ENCODE results near the gene NBPF1.
"Not testable (repeated sequence)": the region's sequence is repeated elsewhere in the genome, so short reads cannot be mapped to it uniquely, and the experiment has no call there.

NBPF1 gene

DNA sequence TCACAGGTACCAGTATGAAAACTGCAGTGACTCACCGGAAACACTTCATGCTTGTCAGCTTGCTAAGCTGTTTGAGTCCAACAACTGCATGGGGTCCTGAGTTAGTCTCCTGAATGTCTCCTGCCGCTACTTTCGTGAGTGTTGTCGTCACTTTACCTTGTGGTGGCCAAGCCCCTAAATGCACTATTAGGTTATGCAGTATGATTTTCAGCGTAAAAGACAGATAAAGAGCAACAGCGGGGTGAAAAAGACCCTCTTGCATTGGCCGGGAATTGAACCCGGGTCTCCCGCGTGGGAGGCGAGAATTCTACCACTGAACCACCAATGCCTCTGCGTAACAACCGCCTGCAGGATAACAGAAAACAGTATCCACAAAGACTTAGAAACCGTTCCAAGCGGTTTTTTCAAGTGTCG lies 67.7 kb downstream of the NBPF1 start:
- peak; percentile 24 to 33 for DNase-seq (ENCODE audit: low read depth in 2 of 2)

DNA sequence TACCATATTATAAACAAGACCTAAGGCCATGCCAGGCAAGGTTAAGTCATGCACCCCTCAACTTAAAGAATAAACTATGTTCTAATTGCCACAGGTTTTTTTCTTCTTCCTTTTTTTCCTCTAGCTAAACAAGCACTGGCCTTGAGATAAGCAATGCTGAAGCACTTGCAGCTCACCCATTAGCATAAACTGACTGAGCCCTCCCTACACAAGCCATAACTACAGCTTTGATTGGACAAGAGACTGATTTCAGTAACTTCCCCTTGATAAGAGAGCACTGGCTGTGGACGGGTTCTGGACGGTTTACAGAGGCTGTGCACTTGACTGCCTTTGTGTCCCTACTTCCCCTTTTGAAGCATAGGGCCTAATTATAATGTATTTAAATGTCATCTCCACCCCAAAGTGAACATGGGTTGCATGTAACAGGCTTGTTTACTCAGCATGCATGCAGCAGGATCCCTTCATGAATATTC lies 72.9 kb downstream of the NBPF1 start:
- DNase-seq (ENCODE audit: low read depth in 2 of 2) = not testable (repeated sequence)

DNA sequence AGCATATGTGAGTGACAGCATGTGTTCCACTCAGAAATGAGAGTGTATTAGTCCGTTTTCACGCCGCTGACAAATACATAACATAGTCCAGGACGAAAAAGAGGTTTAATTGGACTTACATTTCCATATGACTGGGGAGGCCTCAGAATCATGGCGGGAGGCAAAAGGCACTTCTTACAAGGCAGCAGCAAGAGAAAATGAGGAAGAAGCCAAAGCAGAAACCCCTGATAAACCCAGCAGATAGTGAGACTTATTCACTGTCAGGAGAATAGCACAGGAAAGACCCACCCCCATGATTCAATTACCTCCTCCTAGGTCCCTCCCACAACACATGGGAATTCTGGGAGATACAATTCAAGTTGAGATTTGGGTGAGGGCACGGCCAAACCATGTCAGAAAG lies 75.8 kb downstream of the NBPF1 start:
- not testable (repeated sequence) for DNase-seq (ENCODE audit: low read depth in 2 of 2)

DNA sequence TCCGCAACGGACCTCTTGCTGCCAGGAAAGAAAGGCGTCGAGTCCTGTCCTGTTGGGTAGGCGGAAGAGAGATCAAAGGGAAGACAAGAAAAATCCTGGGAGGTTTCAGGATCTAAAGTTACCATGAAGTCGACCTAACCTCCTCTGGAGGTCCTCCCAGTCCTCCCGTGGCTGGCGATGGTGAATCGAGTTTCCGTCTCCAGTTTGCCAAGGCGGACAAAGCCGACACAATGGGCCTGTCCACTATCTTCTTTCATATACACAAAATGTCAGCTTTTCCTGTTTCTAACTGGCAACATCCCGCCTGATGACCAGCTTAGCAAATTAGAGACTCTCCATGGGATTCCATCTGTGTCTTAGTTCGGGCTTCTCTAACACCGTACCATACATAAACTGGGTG lies 76.6 kb downstream of the NBPF1 start:
- not testable (repeated sequence) for DNase-seq (ENCODE audit: low read depth in 2 of 2)

DNA sequence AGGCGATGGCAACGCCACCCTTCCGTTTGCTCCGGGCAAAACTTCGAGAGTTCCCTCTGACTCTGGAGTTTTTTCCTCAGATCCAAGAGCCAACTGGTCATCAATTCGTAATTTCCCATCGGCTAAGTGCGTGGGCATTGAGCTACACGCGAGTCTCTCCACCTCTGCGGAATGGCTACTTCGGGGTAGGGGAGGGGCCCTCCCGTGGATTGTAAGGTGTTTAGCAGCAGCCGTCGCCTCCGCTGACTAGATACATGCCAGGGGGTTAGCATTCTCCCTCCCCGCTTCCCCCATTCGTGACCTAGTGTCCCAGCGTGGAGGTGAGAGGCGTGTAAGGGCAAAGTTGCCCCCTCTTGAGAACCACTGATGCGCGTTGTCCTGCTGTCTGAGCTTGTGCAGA lies 77.5 kb downstream of the NBPF1 start:
- DNase-seq (ENCODE audit: low read depth in 2 of 2) = not testable (repeated sequence)

DNA sequence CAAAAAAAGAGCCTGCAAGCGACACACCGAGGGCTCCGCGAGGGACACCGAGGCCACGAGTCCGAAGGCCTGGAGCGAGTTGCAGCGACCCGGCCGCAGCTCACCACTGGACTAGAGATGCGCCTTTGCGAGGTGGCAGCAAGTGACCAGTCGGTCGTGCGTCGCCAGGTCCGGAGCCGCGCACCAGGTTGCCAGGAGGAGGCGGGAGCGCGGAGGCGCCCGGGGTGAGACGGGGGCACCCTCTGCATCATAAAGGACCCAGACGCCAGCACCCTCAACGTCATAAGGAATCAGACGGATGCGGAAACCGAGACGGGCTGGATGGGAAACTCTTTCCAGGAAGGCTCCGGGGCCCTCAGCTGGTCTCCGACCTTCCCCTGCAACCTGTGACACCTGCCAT lies 77.9 kb downstream of the NBPF1 start:
- DNase-seq (ENCODE audit: low read depth in 2 of 2) = not testable (repeated sequence)

DNA sequence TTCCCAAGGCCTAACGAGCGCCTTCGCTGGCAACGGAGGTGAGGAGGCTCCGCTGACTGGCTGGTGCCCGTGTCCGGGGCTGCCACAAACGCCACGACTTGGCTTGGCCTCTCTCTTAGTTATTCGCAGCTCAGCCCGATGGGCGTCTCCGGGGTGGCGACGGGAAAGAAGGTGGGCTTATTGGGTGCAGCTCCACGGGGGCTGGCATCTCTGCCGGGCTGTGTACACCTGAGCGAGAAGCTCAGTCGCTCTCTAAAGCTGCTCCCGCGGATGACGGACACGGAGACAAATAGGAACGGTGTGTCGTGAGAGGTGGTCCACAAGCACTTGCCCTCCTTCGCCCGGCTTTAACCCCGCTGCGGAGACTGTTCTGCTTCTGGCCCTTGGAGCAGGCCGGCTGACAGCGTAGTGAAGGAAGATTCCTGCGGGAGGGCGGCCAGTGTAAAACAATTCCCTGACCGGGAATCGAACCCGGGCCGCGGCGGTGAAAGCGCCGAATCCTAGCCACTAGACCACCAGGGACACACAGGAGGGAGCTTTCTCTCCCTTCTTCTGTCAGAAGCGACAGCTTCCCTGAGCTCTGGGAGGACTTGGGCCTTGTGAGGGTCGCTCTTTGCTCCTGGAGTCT lies 78.4 kb downstream of the NBPF1 start:
- DNase-seq (ENCODE audit: low read depth in 2 of 2) = peak; percentile 45 to 46

DNA sequence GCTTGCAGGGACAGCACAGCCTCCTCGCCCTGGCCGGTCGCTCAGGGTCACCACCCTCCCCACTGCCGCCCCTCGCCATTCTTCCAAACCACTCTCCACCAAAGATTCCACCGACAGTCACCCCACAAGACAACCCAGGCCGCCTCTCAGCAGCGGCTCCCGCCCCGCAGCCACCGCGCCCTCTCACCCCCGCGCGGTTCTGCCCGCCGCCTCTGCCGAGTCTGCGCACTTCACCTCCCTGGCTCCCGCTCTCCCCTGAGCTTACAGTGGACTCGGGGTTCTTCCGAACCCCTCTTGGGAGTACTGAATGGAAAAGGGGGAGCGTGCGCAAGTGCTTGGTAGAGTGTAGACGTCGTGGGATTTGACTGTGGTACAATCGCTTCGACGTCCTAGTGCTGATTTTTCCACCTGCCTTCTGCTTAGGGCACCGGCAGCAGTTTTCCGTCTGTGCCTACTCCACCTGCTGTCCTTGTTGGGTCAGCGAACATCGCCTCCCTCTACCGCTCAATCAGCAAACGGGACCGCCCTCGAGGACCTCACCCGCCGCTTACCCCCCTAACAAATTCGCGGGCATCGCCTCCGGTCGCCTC lies 79.0 kb downstream of the NBPF1 start:
- DNase-seq (ENCODE audit: low read depth in 2 of 2) = not testable (repeated sequence)

DNA sequence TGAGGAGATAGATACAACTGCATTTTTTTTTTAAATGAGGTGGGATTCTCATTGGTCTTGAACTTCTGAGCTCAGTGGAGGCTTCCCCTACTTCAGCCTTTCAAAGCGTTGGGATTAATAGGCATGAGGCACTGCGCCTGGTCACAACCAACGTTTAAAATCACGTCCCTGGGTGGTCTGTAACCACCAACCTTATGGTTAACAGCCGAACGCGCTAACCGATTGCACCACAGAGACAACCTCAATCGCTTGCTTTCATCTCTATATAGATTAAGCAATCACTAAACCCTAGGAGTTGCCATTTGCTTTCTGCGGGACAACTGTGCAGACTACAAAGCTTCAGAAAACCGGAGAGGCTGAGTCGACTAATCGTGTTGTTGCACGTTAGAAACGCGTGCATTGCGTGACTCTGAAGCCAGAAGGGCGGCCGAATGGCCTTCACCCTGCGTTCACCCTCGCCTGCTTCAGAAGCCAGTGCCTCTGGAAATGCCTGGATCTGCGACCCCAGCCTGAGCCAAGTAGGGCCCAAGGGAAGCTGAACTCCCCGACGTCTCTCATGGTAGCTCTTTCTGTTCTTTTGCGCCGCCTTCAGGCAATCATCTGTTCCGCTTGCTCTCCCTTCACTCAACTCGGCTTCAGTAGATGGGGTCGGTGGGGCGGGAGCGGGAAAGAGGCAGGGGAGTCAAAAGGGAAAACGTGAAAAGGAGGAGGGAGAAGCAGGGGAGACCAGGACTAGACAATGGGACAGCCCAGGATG lies 81.0 kb downstream of the NBPF1 start:
- not testable (repeated sequence) for DNase-seq (ENCODE audit: low read depth in 2 of 2)

DNA sequence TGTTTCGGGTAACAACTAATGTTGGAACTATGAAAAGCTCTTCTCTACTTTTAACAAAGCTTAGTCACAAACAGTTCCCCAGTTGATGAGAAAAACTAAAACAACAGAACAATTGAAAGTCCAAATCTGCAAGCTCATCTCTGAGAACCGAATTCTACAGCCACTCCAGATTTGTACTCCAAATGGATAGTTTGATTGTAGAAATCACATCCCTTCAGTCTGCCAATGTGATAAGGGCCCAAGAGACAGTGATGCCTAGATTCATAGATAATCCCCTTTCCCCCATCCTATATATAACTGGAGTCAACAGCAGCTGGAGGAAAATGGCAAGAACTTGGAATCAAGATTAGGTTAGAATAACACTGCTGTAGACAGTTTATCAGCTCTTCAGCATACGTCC lies 85.0 kb downstream of the NBPF1 start:
- not testable (repeated sequence) for DNase-seq (ENCODE audit: low read depth in 2 of 2)

DNA sequence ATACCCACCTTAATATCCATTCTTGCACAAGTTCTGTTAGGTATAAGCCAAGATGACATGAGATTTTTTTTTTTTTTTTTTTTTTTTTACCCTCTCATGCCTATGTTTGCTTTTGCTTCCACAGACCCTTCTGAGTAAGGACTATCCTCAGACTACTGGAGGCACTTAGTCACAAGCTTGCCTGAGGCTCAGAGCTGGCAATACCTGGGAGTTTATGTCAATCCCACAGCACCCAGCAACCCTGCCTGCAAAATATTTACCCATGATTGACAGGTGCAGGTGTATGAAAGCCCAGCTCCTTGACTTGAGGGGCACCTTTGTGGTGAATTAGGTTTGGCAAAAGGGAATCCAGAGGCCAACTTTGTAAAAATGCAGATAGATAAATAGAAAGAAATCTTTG lies 87.6 kb downstream of the NBPF1 start:
- not testable (repeated sequence) for DNase-seq (ENCODE audit: low read depth in 2 of 2)

DNA sequence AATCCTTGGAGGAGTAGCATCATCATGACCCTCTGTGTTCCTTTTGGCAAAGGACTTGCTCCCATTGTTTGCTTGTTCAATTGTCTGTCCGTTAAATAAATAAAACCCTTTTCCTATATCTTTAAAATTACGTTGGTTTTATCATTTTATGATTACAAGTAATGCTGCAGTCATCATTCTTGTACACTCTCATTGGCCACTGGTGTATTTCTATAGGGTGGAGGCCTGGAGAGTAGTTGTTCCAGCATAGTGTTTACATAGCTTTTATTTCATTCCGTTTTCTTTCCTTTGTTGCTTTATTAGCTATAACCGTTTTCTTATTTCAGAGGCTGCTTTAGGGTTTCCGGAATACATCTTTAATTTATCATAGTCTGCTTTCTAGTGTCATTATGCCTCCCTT lies 91.7 kb downstream of the NBPF1 start:
- DNase-seq (ENCODE audit: low read depth in 2 of 2) = not testable (repeated sequence)

DNA sequence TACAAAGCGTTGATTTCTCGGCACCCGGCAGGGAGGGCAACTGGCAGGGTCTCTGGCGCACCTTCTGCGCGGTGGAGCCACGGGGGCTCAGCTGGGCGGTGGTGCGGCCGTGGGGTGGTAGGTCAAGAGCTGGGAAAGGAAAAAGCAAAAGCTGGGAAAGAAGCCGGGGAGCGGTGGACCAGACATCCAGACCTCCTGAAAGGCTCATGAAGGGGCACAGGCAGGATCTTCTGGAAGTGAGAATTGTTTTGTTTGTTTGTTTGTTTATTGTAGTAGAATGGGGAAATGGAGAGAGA lies 92.1 kb downstream of the NBPF1 start:
- no peak for DNase-seq (ENCODE audit: low read depth in 2 of 2)

DNA sequence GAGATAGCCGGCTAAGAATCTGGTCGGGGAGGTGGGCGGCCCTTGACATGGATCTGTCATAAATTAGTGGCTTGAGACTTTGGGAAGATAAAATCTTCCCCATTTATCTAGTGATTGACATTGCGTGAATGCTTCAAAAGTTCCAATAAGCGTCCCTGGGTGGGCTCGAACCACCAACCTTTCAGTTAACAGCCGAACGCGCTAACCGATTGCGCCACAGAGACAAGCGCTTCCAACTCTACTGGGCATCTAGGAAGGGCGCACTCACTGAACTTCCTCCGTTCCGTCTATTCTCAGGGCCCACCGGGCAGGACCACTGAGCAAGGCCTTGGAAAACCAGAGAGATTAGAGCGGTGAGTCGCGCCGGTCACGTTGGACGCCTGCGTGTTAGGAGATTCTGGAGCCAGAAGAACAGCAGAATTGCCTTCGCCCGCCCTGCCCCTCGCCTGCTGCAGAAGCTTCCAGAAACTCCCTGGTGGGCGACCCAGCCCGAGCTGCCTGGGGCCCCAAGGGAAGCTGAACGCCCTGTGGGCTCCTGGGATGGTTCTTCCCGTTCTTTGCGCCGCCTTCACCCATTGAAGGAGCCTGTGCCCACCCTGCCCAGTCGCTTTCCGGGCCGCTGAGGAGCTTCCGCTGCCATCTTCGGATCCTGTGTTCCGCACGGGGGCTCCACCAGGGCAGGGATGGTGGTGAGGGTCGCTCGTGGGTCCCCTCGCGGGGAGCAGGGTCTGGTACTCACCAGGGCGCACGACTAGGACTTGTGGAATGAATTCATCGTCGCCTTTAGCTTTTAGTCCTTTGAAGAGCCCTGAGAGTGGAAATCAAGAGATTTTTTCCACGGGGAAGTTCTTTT lies 92.7 kb downstream of the NBPF1 start:
- not testable (repeated sequence) for DNase-seq (ENCODE audit: low read depth in 2 of 2)

DNA sequence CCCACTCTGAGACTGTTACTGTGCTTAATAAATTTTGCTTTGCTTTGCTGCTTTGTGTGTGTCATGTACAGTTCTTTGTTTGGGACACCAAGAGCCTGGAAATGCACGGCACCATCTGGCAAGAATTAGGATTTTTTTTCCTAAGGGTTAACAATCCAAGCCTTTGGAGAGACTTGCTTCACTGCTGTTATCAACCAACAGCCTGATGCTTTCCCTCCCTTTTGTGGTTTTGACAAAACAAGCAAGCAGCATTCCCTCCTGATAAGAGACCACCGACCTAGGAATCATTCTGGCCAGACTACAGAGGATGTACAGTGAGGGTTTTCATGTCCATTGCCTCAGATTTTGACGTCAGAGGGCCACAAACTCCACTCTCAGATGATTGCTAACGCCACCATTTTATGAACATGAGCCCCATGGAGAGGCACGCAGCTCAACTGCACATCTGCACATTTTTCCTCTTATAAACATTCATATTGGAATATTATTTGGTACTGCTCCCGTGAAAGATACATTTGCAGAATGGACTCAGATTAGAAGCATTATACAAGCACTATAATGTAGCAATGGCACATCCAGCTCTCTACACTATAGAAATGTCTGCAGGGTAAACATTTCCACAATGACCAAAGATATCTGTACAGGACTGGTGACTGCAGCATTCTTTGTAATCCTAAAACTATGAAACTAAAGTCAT lies 94.0 kb downstream of the NBPF1 start:
- DNase-seq (ENCODE audit: low read depth in 2 of 2) = not testable (repeated sequence)

DNA sequence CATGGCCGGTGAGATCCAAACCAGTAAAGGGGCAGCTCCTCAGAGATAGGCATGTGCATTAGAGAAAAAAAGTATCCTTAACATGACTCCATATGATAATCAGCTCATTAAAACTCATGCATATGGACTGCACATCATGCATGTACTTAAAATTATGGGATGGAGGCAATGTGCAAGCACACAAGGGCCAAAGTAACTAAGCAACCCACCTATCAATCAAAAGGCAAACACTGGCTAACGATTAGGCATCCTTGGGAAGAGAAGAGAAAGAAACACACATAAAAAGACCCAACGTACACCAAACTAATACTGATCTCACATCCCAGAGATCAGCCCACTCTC lies 94.5 kb downstream of the NBPF1 start:
- not testable (repeated sequence) for DNase-seq (ENCODE audit: low read depth in 2 of 2)

DNA sequence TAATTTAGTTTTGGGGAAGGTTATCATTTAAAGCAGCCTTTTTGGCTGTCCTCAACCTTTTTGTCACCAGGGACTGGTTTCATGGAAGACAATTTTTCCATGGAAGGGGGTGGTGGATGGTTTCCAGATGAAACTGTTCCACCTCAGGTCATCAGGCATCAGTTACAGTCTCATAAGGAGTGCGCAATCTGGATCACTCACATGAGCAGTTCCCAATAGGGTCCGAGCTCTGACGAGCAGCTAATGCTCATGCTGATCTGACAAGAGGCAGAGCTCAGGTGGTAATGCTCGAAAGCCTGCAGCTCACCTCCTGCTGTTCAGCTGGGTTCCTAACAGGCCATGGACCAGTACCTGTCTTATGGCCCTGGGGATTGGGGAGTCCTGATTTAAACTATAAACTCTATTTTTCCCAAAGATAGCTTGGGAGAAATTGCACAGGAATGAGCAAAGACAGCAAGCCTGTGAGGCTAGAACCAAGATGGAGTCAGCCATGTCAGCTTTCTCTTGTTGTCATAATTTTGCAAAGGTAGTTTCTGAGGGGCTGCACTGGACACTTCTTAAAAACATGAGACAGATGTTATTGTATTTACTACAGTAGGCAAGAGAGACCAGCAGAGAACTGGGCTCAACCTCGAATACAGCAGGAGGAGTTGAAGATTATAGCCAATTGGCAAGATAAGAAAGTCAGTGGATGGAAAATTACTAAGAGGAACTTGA lies 96.5 kb downstream of the NBPF1 start:
- DNase-seq (ENCODE audit: low read depth in 2 of 2) = not testable (repeated sequence)

DNA sequence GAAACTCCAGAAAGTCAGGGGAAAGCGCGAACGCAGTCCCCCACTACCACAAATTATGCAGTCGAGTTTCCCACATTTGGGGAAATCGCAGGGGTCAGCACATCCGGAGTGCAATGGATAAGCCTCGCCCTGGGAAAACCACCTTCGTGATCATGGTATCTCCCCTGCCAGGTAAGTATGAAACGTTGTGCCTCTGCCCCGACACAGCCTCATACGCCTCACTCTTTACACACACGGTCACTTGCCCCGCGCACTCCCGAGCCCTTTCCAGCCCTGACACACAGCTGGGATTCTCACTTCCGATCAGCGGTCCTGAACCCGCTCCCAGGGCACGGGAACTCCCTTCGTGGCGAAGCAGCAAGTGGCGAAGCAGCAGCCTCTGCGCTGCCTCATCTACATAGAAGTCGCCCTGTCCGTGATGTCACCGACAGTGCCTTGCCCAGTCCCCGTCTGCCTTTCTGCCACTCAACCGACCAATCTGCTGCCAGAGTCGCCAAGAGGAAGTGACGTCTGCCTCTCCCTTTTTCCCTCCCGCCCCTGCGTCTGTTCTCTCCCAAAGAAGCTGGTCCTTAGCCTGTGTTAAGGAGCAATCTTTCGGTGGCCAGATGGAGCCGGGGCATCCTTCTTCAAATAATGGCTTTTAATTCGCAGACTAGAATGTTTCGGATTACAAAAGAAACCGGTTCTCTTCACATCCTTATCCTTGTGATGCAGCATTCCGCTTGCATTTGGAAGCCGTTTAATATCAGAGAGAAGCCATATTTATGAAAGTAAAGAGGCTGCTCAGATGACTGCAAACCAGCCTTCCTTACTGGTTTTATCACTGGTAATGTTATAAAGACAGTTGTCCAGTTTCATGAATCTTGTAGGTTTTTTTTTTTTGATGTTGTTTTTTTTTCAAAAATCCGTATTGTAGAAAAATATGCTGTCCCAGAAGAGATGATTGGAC lies 99.0 kb downstream of the NBPF1 start, which contains the start of gene RNU1-1:
TSS of gene RNU1-1 (minus strand) at position 179 of the 949 bp plus-strand sequence.
- peak; percentile 32 to 49 for DNase-seq (ENCODE audit: low read depth in 2 of 2)

DNA sequence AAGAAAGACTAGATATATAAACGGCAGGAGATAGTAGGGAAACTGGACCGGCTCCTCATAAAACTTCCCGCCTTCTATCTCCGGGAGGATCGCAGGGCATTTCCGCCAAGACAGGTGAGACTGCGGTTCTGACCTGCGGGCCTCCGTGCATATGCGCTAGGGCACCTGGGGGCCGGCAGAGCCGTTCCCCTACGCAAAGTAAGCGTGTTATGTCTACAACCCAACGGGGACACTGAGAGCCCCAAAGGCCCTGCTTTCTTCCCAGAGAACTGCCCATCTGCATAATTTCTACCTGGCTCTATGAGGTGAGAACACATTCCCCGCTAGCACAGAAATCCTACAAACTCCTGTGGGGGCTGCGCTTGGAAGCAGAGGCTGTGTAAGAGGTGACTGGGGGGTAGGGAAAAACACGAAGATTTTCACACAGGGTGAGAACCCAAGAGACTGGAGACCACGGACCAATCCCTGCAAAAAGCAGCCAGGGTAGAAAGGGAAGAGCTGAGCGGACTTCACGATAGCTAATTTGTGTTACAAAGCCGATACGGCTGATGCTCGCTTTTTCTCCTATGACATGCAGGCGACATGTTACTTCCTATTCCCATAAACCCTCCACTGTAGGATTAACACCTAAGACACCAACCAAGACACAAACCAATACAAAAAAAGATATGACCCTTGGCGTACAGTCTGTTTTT lies 99.8 kb downstream of the NBPF1 start:
- peak; percentile 34 to 50 for DNase-seq (ENCODE audit: low read depth in 2 of 2)
